Measurements from ENCODE around the gene ZNF627. TPM values are rescaled to one million over a fixed set of nuclear protein-coding genes. Genes with fewer than 3 reads are reported as not detected.
"Not testable (repeated sequence)": the region's sequence is repeated elsewhere in the genome, so short reads cannot be mapped to it uniquely, and the experiment has no call there.

ZNF627 gene
- total and polyA plus RNA-seq, 8 donors, result 10.5 to 42.4 (median 34.6) TPM

- Histone ChIP-seq H3K4me1 (no peaks in the 10 kb centered on the region), H3K27ac (no peak overlapping the region), H3K4me3 (no peak overlapping the region), H3K27me3 (no peaks in the 10 kb centered on the region), H3K36me3 (no peaks in the 10 kb centered on the region), H3K9me3 (no peaks in the 10 kb centered on the region)
- DNase-seq, result no peak
- TF ChIP-seq, protein P1, sequence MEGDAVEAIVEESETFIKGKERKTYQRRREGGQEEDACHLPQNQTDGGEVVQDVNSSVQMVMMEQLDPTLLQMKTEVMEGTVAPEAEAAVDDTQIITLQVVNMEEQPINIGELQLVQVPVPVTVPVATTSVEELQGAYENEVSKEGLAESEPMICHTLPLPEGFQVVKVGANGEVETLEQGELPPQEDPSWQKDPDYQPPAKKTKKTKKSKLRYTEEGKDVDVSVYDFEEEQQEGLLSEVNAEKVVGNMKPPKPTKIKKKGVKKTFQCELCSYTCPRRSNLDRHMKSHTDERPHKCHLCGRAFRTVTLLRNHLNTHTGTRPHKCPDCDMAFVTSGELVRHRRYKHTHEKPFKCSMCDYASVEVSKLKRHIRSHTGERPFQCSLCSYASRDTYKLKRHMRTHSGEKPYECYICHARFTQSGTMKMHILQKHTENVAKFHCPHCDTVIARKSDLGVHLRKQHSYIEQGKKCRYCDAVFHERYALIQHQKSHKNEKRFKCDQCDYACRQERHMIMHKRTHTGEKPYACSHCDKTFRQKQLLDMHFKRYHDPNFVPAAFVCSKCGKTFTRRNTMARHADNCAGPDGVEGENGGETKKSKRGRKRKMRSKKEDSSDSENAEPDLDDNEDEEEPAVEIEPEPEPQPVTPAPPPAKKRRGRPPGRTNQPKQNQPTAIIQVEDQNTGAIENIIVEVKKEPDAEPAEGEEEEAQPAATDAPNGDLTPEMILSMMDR (IDR thresholded peaks at IDR 0.05), result no peak
- ATAC-seq, result no peak
- intact Hi-C loops (cut with DNase I), result no loop called here
Observed at GRCh38 chr19:11633223-11633622, 35.9 kb downstream of the ZNF627 start.

DNA sequence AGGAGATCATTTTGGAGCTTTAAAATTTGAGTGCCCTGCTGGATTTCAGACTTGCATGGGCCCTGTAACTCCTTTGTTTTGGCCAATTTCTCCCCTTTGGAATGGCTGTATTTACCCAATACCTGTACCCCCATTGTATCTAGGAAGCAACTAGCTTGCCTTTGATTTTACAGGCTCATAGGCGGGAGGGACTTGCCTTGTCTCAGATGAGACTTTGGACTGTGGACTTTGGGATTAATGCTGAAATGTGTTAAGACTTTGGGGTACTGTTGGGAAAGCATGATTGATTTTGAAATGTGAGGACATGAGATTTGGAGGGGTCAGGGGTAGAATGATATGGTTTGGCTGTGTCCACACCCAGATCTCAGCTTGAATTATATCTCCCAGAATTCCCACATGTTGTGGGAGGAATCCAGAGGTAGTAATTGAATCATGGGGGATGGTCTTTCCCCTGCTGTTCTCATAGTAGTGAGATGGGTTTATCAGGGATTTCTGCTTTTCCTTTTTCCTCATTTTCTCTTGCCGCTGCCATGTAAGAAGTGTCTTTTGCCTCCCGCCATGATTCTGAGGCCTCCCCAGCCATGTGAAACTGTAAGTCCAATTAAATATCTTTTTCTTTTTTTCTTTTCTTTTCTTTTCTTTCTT lies 36.9 kb downstream of the ZNF627 start:
- H3K27ac ChIP-seq; intact Hi-C loops (cut with DNase I): not testable (repeated sequence)

GRCh38 chr19:11639245-11639601 lies 41.9 kb downstream of the ZNF627 start:
- Histone ChIP-seq H3K9me3 (no peaks in the 10 kb centered on the region), H3K27ac (no peak overlapping the region), H3K27me3 (no peaks in the 10 kb centered on the region), H3K36me3 (no peaks in the 10 kb centered on the region), H3K4me3 (peak overlapping the region in 1 of 2 donors; percentile 60), H3K4me1 (peaks cover 0 to 10% of the 10 kb centered on the region in 2 donors)
- no peak for DNase-seq
- ATAC-seq, result peak; percentile 19
- TF ChIP-seq, protein P1 (IDR thresholded peaks at IDR 0.05), result no peak
- intact Hi-C loops (cut with DNase I), result no loop called here

More for the DNA sequence above, 36.9 kb downstream of the ZNF627 start:
- not testable (repeated sequence) for ATAC-seq, H3K9me3 ChIP-seq, H3K27me3 ChIP-seq, H3K36me3 ChIP-seq, H3K4me3 ChIP-seq, DNase-seq, H3K4me1 ChIP-seq

DNA sequence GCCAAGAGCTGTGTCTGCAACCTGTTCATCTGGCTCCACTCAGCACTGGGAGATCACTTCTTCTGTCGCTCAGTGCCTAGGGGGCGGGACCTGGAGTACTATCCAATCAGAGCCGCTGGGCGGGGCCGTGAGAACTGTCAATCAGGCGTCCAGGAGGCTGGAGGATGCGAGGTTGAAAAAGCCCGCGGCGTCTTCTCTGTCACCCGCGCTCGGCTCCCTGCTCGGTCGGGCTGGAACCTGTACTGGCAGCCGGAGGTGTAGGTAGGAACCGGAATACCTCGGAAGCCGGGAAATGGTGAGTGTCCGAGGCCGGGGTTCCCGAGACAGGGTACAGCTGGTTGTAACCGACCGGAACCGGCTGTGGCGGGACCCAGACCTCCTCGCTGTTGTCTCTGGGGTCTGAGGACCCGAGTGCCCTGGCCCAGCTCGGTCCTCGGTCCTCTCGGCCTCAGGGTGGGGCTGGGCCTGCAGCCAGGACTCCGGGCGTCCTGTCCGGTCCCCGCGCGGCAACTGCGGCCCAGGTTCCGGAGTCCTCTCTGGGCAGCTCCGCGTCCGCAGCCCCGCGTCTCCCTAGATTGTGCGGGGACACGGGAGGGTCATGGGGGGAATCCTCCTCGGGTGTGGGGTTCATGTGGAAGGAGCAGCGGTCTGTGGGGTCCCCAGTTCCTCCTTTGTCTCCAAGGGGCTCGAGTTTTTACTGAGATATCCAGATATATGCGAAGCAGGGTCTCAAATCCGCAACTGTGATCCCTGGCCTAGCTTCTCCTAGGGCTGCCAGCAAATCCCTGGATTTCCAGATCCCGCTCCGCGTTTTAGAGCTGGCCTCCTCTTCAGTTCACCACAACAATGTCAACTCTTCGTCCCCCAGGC lies 42.6 kb downstream of the ZNF627 start:
- DNase-seq (peak; percentile 90 to 96 (median 95)), ATAC-seq (peak; percentile 99)
- no peaks in the 10 kb centered on the region for H3K36me3 ChIP-seq
- H3K9me3 ChIP-seq, result no peaks in the 10 kb centered on the region
- TF ChIP-seq, protein P1 (IDR thresholded peaks at IDR 0.05), result no peak
- peak overlapping the region; percentile 39 to 60 for H3K4me3 ChIP-seq
- intact Hi-C loops (cut with DNase I), result no loop called here
- H3K27me3 ChIP-seq, result no peaks in the 10 kb centered on the region
- H3K27ac ChIP-seq, result peak overlapping the region in 1 of 2 donors; percentile 55
- peaks cover 0 to 10% of the 10 kb centered on the region in 2 donors for H3K4me1 ChIP-seq

DNA sequence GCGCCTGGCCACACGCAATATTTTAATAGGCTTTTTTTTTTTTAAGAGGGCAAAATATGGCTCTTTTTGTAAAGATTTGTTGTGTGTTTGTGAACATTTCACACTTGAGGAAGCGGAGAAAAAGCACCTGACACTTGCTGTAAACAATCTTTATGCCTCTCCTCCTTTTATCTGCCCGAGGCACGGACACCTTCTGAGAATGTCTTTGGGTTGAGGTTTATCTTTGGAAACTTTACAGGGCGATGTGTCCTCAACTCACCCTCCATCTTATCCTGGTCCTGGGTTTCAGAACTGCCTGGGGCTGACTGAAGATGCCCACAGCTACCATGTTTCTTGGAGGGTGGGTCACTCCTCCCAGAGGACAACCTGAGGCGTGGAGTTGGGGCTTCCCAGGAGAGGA lies 44.0 kb downstream of the ZNF627 start:
- TF ChIP-seq, protein P1 (IDR thresholded peaks at IDR 0.05), result no peak
- Histone ChIP-seq H3K36me3 (no peaks in the 10 kb centered on the region), H3K4me1 (peaks cover 0 to 10% of the 10 kb centered on the region in 2 donors)

More for the DNA sequence above, 44.0 kb downstream of the ZNF627 start:
- no peak overlapping the region for H3K4me3 ChIP-seq
- ATAC-seq, result no peak
- no peak for DNase-seq
- no peaks in the 10 kb centered on the region for H3K9me3 ChIP-seq
- no peaks in the 10 kb centered on the region for H3K27me3 ChIP-seq
- no peak overlapping the region for H3K27ac ChIP-seq
- intact Hi-C loops (cut with DNase I), result no loop called here

Data from left lung (tissue), 10 donors.